Activated CD8-positive, alpha-beta memory T cell treated with anti-CD3 and anti-CD28 coated beads, Interleukin-2, amount 50 U/mL, for 24 hours (primary cell): ENCODE results near the gene SLC27A1.
"Not testable (repeated sequence)": the region's sequence is repeated elsewhere in the genome, so short reads cannot be mapped to it uniquely, and the experiment has no call there.

Source experiments
- DNase-seq: peaks from one replicate; pipeline ENCODE4 v3.0.0-alpha.2; 2020; ENCODE audit errors: extremely low read depth

SLC27A1 gene

GRCh38 chr19:17486545-17487240, 16.4 kb downstream of the SLC27A1 start:
- no peak for DNase-seq

- no peak for DNase-seq
These were observed 17.2 kb downstream of the SLC27A1 start for GRCh38 chr19:17487284-17488121.

GRCh38 chr19:17488593-17489391, 18.5 kb downstream of the SLC27A1 start:
- peak; percentile 67 for DNase-seq

GRCh38 chr19:17489392-17490030, 19.2 kb downstream of the SLC27A1 start:
- no peak for DNase-seq

GRCh38 chr19:17490411-17490810, 20.1 kb downstream of the SLC27A1 start:
- no peak for DNase-seq

- DNase-seq: no peak
These were observed 21.0 kb downstream of the SLC27A1 start for GRCh38 chr19:17491287-17491686.

GRCh38 chr19:17495639-17496296, 25.4 kb downstream of the SLC27A1 start:
- no peak for DNase-seq

- peak; percentile 58 for DNase-seq
These were observed 26.1 kb downstream of the SLC27A1 start for GRCh38 chr19:17496337-17496997.

GRCh38 chr19:17497149-17497798, 26.9 kb downstream of the SLC27A1 start:
- DNase-seq: no peak

GRCh38 chr19:17499025-17499424, 28.7 kb downstream of the SLC27A1 start:
- DNase-seq: not testable (repeated sequence)

- no peak for DNase-seq
These were observed 29.5 kb downstream of the SLC27A1 start for GRCh38 chr19:17499648-17500446.

- no peak for DNase-seq
These were observed 30.3 kb downstream of the SLC27A1 start for GRCh38 chr19:17500447-17501198.

GRCh38 chr19:17503240-17503639, 32.9 kb downstream of the SLC27A1 start:
- DNase-seq: no peak

- no peak for DNase-seq
These were observed 33.7 kb downstream of the SLC27A1 start for GRCh38 chr19:17504030-17504429.

GRCh38 chr19:17504456-17504855, 34.1 kb downstream of the SLC27A1 start:
- no peak for DNase-seq

GRCh38 chr19:17505223-17505622, 34.9 kb downstream of the SLC27A1 start:
- DNase-seq: no peak

GRCh38 chr19:17506745-17507144, 36.4 kb downstream of the SLC27A1 start:
- no peak for DNase-seq

- DNase-seq: not testable (repeated sequence)
These were observed 38.2 kb downstream of the SLC27A1 start for GRCh38 chr19:17508558-17508933.
